BE2C (cell line): ENCODE results near the gene TRAPPC3.

Source experiments
- DNase-seq: peaks from one replicate; pipeline ENCODE4 v3.0.0-alpha.2; 2020
- H3K27me3 ChIP-seq: fragments of 250-450 bp; sonication (Bioruptor Pico); 2 replicates; pipeline ENCODE4 v1.5.1; 2020; ENCODE audit warnings: mild to moderate bottlenecking
- H3K36me3 ChIP-seq: fragments of 250-450 bp; sonication (Bioruptor Pico); 2 replicates; pipeline ENCODE4 v1.5.1; 2020; ENCODE audit warnings: mild to moderate bottlenecking
- H3K4me1 ChIP-seq: fragments of 250-450 bp; sonication (Bioruptor Pico); 2 replicates; pipeline ENCODE4 v1.5.1; 2020
- H3K4me3 ChIP-seq: 2 replicates; pipeline ENCODE4 v1.5.1; 2011; ENCODE audit warnings: low read depth, low read length
- H3K9me3 ChIP-seq: fragments of 250-450 bp; sonication (Bioruptor Pico); 2 replicates; pipeline ENCODE4 v1.5.1; 2020
- TF ChIP-seq, protein P1 (sequence below): IDR thresholded peaks from 2 replicates; pipeline ENCODE4 v1.5.1; 2012; ENCODE audit warnings: mild to moderate bottlenecking, low read depth, low read length

Gene TRAPPC3

DNA sequence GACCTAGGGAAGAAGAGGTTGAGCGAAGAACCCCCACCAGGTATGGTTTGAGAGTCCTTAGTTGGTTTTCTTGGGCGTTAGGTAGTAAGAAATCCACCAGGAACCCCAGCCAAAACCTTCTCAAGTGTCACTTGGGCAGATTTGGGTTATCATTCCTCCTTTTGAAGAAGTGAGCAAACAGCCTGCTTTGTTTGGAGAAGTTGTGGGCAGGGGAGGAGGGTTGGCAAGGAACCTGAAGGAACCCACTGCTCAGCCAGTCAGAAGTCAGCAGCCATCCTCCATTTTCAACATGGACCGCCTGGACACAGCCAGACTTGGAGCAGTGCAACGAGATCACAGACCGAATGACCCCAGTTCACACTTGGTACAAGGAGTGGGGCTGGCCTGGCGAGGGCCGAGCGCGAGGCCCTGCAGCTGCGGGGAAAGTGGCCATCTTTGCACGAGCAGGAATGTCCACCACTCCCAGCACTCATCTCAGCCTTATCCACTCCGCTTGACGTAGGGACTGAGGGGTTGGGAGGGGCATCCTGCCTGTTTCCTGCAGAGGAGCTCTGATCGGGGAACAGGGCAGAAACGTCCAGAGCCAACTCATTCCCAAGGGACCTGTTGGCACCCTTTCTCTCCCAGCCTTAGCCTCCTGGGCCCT lies 53.4 kb downstream of the TRAPPC3 start:
- Histone ChIP-seq H3K36me3 (peaks cover 16% of the 10 kb centered on the region), H3K27me3 (no peaks in the 10 kb centered on the region), H3K4me3 (no peak overlapping the region), H3K9me3 (no peaks in the 10 kb centered on the region), H3K4me1 (peaks cover 12% of the 10 kb centered on the region)
- no peak for DNase-seq
- TF ChIP-seq, protein P1, sequence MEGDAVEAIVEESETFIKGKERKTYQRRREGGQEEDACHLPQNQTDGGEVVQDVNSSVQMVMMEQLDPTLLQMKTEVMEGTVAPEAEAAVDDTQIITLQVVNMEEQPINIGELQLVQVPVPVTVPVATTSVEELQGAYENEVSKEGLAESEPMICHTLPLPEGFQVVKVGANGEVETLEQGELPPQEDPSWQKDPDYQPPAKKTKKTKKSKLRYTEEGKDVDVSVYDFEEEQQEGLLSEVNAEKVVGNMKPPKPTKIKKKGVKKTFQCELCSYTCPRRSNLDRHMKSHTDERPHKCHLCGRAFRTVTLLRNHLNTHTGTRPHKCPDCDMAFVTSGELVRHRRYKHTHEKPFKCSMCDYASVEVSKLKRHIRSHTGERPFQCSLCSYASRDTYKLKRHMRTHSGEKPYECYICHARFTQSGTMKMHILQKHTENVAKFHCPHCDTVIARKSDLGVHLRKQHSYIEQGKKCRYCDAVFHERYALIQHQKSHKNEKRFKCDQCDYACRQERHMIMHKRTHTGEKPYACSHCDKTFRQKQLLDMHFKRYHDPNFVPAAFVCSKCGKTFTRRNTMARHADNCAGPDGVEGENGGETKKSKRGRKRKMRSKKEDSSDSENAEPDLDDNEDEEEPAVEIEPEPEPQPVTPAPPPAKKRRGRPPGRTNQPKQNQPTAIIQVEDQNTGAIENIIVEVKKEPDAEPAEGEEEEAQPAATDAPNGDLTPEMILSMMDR, result no peak

DNA sequence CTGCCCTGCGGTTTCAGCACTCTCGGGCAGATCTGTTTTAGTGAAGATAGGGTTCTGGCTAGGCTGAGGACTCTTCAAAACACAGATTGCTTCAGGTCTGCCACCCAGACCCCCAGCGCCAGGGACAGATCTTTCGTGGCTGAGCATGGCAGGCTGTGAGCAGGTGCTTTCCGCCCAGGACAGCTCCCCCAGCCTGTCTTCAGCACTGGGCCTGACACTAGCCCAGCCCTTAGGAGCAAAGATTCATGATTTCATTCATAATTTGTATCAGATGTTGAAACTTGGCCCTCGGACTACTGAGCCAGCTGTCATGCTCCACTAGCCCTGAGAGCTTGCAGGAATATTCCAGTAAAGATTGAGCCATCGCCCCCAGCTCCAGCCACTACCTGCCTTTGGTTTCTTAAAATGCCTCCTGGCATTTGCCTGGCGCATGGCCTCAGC lies 54.6 kb downstream of the TRAPPC3 start:
- peaks cover 16% of the 10 kb centered on the region for H3K36me3 ChIP-seq
- no peak overlapping the region for H3K4me3 ChIP-seq
- DNase-seq, result peak; percentile 58
- no peaks in the 10 kb centered on the region for H3K9me3 ChIP-seq
- TF ChIP-seq, protein P1, result no peak
- H3K4me1 ChIP-seq, result peaks cover 12% of the 10 kb centered on the region
- H3K27me3 ChIP-seq, result no peaks in the 10 kb centered on the region

DNA sequence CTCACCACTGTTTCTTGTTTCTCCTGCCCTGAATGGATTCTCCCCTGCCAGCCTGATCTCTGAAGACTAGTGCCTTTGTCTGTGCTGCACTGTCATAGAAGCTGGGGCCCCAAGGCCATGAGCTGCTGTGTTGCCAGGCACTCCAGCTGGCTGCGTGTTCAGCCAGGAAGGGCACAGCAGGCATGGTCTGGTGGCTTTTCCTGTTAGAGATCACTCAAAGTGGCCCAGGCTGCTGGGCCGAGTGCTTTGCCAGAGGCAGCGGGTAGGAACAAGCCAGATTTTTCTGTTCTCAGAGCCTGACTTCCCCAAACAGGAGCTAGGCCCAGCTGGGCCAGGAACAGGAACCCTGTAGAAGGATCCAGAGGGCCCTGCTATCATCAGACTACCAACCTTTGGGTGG lies 55.4 kb downstream of the TRAPPC3 start:
- H3K9me3 ChIP-seq, result no peaks in the 10 kb centered on the region
- DNase-seq, result peak; percentile 57
- peaks cover 16% of the 10 kb centered on the region for H3K36me3 ChIP-seq
- no peaks in the 10 kb centered on the region for H3K27me3 ChIP-seq
- peaks cover 12% of the 10 kb centered on the region for H3K4me1 ChIP-seq
- TF ChIP-seq, protein P1, result no peak
- H3K4me3 ChIP-seq, result no peak overlapping the region

DNA sequence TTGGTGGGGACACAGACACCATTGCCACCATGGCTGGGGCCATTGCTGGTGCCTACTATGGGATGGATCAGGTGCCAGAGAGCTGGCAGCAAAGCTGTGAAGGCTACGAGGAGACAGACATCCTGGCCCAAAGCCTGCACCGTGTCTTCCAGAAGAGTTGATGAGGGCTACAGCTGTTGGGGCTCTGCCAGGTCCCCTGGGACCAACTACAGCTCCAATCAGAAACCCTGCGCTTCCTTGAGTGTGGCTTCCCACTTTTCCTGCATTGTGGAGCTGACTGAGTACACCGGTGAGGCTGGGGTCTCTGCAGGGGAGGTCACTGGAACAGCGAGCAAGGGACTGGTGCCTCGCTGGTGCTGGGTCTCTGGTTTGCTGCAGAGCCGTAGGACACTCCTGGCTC lies 56.1 kb downstream of the TRAPPC3 start:
- peaks cover 12% of the 10 kb centered on the region for H3K4me1 ChIP-seq
- H3K36me3 ChIP-seq, result peaks cover 16% of the 10 kb centered on the region
- no peak for DNase-seq
- H3K27me3 ChIP-seq, result no peaks in the 10 kb centered on the region
- TF ChIP-seq, protein P1, result no peak
- H3K9me3 ChIP-seq, result no peaks in the 10 kb centered on the region
- no peak overlapping the region for H3K4me3 ChIP-seq

DNA sequence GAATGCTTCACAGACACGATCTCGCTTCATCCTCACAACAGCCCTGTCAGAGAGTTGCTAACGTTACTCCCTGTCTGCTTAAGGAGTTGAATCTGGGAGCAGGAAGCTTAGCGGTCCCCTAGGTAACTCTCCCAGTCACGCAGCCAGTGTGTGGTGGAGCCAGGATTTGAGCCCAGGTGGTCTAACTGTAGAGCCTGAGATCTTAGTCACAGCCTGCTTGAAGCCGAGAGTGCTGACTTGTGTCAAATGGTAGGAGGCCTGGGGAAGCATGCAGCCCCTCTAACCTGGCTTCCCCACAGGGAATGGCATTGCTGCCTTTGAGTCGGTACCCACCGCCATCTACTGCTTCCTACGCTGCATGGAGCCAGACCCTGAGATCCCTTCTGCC lies 56.5 kb downstream of the TRAPPC3 start:
- Histone ChIP-seq H3K36me3 (peaks cover 16% of the 10 kb centered on the region), H3K4me3 (no peak overlapping the region), H3K9me3 (no peaks in the 10 kb centered on the region), H3K27me3 (no peaks in the 10 kb centered on the region), H3K4me1 (peaks cover 12% of the 10 kb centered on the region)
- TF ChIP-seq, protein P1, result no peak
- no peak for DNase-seq

DNA sequence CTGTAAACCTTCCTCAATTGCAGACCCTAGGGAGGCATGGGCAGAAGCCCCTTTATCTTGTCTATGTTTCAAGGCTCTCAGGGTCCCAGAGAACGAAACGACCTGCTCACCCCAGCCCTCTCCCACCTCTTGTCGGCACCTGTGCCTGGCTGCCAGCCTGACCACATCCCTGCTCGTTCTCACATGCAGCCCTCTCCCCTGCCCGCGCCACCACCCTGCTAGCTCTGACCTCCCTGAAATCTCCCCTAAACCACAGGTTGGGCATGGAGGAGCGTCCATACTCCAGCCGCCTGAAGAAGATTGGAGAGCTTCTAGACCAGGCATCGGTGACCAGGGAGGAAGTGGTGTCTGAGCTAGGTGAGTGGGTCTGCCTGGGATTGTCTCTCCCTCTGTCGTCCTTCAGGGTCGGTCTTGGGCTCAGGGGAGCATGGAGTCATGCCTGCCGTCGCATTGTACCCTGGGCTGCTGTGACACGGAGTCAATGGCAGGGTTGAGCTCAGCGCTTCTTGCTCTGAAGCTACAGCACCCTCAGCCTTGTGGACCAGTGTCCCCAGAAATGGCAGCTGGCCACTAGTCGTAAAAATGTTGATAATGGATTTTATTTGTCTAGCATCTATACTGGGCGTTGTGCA lies 57.0 kb downstream of the TRAPPC3 start:
- TF ChIP-seq, protein P1, result no peak
- Histone ChIP-seq H3K4me3 (no peak overlapping the region), H3K9me3 (no peaks in the 10 kb centered on the region), H3K27me3 (no peaks in the 10 kb centered on the region), H3K4me1 (peaks cover 12% of the 10 kb centered on the region), H3K36me3 (peaks cover 16% of the 10 kb centered on the region)
- no peak for DNase-seq
